COLO668 (cell line): ENCODE data around the gene CLEC4M.
"Not testable (repeated sequence)": the region's sequence is repeated elsewhere in the genome, so short reads cannot be mapped to it uniquely, and the experiment has no call there.

Source experiments
- DNase-seq: peaks from one replicate; lab custom pipeline; 2025; ENCODE audit not compliant: unreplicated experiment; lab: John Stamatoyannopoulos, UW

Gene CLEC4M

DNA sequence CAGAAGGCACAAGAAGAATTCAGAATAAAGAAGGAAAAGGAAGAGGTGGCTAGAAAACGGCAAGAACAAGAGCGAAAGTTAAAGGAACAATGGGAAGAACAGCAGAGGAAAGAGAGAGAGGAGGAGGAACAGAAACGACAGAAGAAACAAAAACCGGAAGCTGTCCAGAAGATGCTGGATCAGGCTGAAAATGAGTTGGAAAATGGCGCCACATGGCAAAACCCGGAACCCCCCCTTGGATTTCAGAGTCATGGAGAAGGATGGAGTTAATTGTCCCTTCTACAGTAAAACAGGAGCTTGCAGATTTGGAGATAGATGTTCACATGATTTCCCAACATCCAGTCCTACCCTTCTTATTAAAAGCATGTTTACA, 22.4 kb upstream of the CLEC4M start:
- no peak for DNase-seq

DNA sequence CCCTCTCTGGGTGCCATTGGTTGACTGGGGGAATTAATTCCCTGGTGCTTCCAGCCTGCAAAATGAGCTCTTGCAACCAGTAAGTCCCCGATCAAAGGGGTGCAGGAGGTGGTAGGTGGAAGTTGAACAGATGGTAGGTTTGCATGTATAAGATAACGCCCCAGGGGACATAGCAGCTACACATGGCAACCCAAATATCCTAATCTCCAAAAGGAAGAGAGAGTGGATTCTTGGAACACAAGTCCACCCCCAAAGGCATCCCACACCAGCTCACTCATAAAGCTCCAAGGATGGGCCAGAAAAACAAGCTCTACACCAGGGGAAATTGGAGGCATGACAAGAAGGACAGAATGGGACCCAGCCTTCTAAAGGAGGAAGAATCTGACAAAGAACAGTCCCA, 20.5 kb upstream of the CLEC4M start:
- no peak for DNase-seq

DNA sequence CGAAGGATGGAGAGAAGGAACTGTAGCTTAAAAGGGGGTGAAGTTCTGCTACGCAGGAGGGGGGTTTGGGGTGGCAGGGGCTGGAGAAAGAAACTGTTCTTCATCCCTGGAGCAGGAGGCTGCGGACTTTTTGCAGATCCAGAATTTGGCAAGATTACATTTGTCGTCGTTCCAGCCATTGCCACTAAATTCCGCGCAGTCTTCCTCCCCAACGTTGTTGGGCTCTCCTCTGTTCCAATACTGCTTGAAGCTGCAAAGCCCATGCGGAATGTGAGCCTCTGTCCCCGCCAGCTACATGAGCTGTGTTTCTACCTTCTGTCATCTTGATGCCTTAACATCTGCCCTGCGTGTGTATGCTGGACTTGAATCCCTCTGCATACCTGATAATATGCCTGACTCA, 20.1 kb upstream of the CLEC4M start:
- no peak for DNase-seq

DNA sequence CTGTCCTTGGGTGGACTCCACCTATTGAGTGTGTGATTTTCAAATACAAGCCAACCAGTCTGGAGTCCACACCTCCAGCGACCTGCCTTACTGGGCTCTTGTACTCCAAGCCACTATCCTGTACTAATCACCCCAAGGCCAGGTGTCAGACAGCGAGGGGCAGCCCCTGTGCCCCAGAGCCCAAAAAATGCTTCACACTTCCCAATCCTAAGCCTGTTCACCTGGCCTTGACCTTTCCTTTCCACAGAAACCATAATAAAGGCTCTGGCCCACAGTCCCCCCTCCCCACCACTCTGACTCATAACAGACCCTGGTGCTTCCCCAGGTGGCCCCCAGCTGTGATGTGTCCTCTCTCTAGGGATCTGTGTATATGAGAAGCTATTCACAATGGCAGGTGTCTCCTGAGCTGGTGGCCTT, 19.6 kb upstream of the CLEC4M start:
- no peak for DNase-seq

DNA sequence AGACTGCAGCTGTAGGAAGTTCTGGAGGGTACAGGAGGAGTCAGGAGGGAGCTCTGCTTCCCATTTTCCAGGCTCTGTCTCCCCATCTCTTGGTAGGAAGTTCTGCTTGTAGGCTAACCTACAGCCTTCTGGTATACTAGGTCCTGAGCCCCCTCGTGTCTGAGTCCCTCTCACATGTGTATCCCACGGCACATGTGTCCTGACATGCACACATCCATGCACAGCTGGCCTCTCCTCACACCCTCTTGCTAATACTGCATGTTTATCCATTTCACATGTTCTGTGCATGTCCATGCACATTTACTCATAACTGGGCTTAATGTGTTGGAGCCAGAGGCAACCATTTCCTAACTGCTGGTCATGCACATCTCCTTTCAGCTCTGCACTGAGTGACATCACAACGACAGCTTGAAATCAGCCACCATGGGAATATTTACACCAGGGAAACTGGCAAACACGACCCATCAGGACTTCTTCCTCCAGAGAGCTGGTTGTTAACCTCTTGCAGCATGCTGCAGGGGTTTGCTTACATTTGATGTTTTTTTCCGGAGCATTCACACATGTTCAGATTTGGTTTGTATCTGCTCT, 18.8 kb upstream of the CLEC4M start:
- no peak for DNase-seq

DNA sequence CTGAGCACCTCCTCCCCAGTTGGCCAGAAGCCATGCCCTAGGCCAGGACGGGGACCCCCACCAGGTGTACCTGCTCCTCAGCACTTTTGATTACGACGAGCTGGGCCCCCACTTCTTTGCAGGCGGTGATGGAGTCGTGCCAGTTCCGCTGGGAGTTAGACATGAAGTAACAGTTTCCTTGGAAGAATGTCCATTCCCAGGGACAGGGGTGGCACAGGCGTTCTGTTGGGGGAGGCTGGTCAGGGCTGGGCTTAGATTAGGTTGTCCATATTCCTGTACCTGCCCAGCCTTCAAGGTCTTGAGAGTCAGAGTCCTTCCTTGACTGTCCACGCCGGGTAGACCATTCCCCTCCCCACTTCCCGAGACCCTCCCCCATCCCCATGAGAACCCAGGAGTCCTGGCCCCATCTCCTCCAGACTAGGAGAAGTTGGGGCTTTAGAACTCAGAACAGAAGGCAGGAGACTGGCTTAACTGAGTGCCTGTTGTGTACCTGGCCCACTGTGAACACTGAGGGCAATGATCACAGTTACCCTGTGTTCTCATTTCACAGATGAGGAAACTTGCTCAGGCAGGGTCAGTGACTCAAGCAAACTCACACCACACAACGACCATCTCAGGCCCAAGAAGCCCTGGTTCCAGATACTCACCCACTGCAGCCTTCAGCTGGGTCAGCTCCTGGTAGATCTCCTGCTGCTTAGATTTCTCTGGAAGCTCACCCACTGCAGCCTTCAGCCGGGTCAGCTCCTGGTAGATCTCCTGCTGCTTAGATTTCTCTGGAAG, 18.0 kb upstream of the CLEC4M start:
- no peak for DNase-seq

DNA sequence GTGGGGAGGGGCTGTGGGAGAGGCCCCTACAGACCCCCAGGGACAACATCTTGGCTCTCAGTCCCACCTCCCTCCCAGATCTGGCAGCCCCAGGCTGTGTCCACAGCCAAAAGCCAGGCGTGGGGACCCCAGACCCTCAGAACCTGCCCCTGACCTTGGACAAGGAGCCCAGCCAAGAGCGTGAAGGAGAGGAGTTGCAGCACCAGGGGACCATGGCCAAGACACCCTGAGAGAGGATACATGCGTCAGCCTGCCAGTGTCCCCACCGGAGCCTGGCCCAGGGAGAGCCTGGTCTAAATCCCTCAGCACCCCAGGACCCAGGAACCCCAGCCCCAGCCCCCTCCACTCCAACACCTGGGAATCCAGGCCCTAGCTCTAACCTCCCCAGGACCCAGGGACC, 16.7 kb upstream of the CLEC4M start:
- not testable (repeated sequence) for DNase-seq

DNA sequence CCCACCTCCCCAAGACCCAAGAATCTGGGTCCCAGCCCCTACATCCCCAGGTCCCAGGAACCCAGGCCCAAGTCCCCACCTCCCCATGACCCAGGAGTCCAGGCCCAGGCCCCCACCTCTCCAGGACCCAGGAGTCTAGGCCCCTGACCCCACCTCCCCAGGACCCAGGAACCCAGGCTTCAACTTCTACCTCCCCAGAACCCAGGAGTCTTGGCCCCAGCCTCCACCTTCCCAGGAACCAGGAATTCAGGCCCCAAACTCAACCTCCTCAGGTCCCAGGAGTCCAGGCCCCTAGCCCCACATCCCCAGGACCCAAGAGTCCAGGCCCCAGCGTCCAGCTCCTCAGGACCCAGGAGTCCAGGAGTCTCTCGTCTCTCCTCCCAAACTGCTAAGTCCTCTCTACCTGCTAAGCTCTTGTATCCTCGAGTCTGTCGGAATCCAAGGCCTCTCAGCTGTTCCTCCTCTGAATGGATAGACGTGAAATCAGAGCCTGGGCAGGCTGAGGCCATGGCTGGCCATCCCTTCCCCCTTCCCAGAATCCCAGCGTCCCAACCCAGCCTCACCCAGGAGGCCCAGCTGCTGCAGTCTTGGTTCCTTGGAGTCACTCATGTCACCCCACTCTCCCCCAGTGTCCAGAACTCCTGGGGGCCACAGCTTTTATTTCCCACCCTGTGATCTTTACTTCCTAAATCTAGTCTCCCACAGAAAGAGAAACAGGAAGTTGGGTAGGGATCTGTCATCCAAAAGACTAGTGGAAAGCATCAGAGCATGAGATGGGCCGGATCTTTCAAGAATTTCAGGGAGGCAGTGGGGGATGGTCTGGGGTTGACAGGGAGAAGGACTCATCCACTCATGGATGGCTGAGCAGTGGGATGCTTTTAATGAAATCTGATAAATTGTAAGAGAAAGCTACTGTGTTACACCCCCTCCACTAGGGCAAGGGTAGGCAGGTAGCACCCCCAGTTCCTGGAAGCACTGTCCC, 15.8 kb upstream of the CLEC4M start, which contains the start of gene CD209:
Gene CD209, minus strand, starts transcription at position 632 of the 982 bp plus-strand sequence. Its CDS starts 23 bp downstream, at position 609.
- DNase-seq: no peak

DNA sequence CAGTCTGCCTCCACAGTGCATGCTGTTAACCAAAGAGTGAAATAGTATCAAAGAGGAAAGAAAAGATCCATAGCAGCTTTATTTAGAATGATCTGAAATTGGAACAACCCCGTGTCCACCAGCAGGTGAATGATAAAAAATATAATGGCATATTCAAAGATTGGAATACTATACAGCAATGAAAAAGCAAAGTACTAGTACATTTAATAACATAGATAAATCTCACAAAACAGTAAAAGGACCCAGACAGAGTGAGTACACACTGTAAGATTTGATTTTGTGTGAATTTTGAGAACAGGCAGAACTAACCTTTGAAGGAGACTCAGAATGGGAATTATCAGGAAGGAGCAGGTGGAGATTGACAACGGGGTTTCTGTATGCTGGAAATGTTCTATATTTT, 14.9 kb upstream of the CLEC4M start:
- DNase-seq: no peak

DNA sequence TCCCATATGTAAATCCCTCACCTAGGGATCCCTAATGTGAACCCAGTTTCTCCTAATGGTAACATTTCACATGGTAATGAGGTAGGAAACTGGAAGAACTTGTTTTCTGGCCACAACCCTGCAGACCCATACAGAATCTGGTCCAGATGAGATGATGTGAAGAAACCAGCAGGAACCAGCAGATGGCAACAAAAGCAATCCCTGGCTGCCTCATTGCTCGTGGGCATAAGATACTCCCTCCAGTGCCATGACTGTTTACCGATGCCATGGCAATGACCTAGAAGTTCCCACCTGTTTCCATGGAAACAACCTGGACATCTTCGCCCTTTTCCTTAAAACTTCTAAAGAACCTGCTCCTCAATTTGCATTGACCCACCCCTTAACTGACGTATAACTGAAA, 14.3 kb upstream of the CLEC4M start:
- no peak for DNase-seq

DNA sequence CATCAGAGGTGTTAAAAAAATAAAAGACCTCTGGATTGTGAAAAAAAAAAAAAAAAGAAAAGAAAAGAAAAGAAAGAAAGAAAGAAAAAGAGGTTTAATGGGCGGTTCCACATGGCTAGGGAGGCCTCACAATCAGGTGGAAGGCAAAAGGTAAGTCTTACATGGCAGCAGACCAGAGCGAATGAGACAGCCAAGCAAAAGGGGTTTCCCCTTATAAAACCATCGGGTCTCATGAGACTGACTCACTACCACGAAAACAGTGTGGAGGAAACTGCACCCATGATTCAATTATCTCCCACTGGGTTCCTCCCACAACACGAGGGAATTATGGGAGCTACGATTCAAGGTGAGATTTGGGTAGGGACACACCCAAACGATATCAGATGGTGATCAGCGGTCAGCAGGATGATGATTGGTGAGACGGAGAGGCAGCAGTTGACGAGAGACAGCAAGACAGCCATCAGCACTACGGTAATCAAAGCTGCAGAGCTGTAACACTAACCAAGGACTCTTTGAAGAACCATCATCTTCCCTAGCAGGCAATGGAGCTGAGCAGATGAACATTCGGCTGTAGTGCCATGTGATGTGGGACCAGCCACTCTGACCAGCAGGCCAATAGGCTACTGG, 11.8 kb upstream of the CLEC4M start:
- DNase-seq: no peak

DNA sequence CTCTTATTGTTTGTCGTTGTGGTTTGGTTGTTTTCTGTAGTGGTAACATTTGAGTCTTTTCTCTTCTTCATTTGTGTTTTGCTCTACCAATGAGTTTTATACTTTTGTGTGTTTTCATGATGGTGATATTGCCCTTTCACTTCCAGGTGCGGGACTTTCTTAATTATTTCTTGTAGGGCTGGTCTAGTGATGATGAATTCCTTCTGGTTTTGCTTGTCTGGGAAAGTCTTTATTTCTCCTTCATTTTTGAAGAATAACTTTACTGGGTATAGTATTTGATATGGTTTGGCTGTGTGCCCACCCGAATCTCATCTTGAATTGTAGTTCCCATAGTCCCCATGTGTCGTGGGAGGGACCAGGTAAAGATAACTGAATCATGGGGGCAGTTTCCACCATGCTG, 6.8 kb upstream of the CLEC4M start:
- no peak for DNase-seq

DNA sequence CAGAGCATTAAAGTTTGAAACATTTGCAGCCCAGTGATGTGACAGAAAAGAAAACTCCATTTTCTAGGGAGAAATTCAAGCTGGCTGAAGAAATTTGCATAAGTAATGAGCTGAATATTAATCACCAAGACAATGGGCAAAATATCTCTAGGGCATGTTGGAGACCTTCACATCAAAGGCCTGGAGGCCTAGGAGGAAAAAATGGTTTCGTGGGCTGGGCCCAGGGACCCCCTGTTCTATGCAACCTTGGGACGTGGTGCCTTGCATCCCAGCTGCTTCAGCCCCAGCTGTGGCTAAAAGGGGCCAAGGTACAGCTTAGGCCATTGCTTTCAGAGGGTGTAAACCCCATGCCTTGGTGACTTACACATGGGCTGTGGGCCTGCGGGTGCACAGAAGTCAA, 5.7 kb upstream of the CLEC4M start:
- no peak for DNase-seq

DNA sequence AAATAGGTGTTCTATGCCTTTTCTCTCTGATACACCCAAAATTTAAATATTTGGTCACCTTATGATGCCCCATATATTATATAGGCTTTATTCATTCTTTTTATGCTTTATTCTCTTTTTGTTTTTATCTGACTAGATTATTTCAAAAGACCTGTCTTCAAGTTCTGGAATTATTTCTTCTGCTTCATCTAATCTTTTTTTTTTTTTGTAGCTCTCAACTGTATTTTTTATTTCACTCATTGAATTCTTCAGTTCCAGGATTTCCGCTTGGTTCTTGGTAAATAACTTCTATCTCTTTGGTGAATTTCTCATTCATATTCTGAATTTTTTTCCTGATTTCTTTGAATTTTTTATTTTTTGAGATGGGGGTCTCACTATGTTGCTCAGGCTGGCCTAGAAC, 3.9 kb upstream of the CLEC4M start:
- no peak for DNase-seq

DNA sequence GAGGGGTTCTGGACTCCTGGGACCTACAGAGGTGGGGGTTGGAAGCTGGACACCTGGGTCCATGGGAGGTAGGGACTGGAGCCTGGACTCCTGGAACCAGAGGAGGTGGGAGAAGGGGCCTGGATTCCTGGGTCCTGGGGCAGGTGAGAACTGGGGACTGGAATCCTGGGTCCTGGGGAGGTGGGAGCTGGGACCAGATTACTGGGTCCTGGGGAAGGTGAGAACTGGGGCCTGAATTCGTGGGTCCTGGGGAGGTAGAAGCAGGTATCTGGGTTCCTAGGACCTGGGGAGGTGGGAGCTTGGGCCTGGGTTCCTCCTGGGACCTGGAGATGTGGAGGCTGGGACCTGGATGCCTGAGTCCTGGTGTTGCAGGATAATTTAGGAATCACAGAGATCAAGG, 653 bp downstream of the CLEC4M start:
- no peak for DNase-seq

DNA sequence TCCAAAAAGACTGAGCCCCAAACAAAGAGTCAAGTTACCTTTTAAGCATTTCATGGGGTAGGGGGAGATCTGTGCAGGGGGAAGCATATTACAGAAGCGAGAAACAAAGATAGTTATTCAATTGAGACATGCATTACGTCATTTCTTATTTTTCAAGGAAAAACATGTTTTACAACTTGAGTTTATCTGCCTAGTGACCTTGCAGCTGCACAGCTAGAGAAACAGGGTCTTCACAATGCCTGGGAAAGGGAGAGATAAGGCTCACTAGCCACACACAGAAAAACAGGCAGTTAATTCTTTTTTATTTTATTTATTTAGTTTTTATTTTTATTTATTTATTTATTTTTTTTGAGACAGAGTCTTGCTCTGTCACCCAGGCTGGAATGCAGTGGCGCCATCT, 1.1 kb downstream of the CLEC4M start:
- DNase-seq: not testable (repeated sequence)

DNA sequence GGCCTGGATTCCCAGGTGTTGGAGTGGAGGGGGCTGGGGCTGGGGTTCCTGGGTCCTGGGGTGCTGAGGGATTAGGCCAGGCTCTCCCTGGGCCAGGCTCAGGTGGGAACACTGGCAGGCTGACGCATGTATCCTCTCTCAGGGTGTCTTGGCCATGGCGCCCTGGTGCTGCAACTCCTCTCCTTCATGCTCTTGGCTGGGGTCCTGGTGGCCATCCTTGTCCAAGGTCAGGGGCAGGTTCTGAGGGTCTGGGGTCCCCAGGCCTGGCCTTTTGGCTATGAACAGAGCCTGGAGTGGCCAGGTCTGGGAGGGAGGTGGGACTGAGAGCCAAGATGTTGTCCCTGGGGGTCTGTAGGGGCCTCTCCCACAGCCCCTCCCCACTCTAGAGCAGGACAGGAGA, 2.0 kb downstream of the CLEC4M start:
- DNase-seq: not testable (repeated sequence)

DNA sequence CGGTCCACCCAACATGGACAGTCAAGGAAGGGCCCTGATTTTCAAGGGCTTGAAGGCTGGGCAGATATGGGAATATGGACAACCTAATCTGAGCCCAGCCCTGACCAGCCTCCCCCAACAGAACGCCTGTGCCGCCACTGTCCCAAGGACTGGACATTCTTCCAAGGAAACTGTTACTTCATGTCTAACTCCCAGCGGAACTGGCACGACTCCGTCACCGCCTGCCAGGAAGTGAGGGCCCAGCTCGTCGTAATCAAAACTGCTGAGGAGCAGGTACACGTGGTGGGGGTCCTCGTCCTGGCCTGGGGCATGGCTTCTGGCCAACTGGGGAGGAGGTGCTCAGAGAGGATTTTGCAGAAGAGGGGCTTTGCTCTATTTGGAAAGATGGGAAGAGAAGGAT, 3.5 kb downstream of the CLEC4M start:
- DNase-seq: no peak

DNA sequence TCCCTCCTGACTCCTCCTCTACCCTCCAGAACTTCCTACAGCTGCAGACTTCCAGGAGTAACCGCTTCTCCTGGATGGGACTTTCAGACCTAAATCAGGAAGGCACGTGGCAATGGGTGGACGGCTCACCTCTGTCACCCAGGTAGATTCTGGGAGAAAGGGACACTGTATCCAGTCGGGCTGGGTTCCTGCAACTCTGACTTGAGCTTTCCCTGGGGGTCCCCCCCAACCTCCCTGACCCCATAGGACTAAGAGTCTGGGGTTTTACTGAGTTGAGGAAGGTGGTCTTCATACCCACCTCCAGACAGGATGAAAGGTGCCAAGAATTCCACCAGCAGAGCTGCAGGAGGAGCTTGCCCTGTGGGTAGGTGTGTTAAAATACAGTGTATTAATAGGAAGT, 4.4 kb downstream of the CLEC4M start:
- DNase-seq: no peak

DNA sequence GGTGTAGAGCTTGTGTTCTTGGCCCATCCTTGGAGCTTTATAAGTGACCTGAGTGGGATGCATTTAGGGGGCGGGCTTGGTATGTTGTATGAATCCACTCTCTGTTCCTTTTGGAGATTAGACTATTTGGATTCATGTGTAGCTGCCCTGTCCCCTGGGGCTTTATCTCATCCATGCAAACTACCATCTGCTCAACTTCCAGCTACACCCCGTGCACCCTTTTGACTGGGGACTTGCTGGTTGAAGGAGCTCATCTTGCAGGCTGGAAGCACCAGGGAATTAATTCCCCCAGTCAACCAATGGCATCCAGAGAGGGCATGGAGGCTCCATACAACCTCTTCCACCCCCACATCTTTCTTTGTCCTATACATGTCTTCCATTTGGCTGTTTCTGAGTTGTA, 6.1 kb downstream of the CLEC4M start:
- DNase-seq: no peak

DNA sequence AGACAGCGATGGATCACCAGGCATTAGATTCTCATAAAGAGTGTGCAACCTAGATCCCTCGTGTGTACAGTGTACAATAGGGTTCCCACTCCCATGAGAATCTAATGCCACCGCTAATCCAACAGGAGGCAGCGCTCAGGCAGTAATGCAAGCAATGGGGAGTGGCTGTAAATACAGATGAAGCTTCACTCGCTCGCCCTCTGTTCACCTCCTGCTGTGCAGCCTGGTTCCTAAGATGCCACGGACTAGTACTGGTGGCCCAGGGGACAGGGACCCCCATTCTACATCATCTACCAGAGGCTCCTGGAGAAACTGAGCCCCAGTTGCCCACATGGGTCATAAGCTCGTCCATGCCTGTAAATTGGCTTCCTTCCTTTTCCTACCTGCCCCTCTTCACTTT, 8.0 kb downstream of the CLEC4M start:
- DNase-seq: no peak
